OCI-LY3 (cell line): ENCODE results near the gene DPP6.

Experiments
- EZH2phosphoT487 ChIP-seq: fragments of 200-600 bp; shearing (Covaris generic); IDR thresholded peaks from 2 replicates; pipeline ENCODE4 v1.6.1; 2018; ENCODE audit warnings: antibody characterized with exemption, mixed run types, low read depth
- TF ChIP-seq, protein P1 (sequence below): fragments of 200-600, 300-600 bp; sonication (generic); IDR thresholded peaks from 2 replicates; pipeline ENCODE4 v1.5.1; 2014; ENCODE audit warnings: antibody characterized with exemption, low read length, low read depth

DNA sequence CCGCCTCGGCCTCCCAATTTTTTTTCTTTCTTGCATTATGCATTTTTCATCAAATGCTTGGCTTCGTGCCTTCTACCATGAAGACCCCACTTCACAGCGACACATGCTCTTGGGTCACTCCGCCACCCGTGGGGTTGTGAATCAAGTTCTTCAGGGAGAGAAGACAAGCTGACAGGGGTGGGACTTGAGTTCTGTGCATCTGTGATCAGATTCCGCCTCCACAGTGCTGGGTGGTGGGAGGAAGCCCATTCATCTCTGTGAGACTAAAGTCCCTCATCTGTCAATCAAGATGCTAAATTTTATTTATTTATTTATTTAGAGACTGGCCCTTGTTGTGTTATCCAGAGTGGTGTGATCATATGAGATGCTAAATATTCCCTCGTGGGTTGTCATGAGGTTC, 333.0 kb downstream of the DPP6 start:
- TF ChIP-seq, protein P1, sequence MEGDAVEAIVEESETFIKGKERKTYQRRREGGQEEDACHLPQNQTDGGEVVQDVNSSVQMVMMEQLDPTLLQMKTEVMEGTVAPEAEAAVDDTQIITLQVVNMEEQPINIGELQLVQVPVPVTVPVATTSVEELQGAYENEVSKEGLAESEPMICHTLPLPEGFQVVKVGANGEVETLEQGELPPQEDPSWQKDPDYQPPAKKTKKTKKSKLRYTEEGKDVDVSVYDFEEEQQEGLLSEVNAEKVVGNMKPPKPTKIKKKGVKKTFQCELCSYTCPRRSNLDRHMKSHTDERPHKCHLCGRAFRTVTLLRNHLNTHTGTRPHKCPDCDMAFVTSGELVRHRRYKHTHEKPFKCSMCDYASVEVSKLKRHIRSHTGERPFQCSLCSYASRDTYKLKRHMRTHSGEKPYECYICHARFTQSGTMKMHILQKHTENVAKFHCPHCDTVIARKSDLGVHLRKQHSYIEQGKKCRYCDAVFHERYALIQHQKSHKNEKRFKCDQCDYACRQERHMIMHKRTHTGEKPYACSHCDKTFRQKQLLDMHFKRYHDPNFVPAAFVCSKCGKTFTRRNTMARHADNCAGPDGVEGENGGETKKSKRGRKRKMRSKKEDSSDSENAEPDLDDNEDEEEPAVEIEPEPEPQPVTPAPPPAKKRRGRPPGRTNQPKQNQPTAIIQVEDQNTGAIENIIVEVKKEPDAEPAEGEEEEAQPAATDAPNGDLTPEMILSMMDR: no peak
- no peak for TF ChIP-seq EZH2phosphoT487
